Measurements from ENCODE around the gene VEPH1.

Gene VEPH1

GRCh38 chr3:157459706-157460105 is 43.5 kb downstream of the VEPH1 start:
- Histone ChIP-seq H4K20me1 (ENCODE audit: insufficient read depth, low read length) (no peaks in the 10 kb centered on the region), H3K4me1 (ENCODE audit: insufficient read depth, low read length) (no peaks in the 10 kb centered on the region), H3K27me3 (ENCODE audit: insufficient read depth, low read length, poor library complexity) (no peaks in the 10 kb centered on the region), H3K4me3 (ENCODE audit: low read depth in 1 of 2, low read length in 2 of 2) (no peak overlapping the region), H2AFZ (ENCODE audit: low read depth, low read length) (no peak overlapping the region), H3K9me3 (ENCODE audit: insufficient read depth, low read length, severe bottlenecking) (no peaks in the 10 kb centered on the region), H3K9ac (ENCODE audit: low read depth, low read length) (no peak overlapping the region), H3K27ac (ENCODE audit: low read length) (no peak overlapping the region), H3K79me2 (ENCODE audit: insufficient read depth, low read length) (no peaks in the 10 kb centered on the region), H3K4me2 (ENCODE audit: insufficient read depth, low read length) (no peak overlapping the region), H3K36me3 (ENCODE audit: insufficient read depth, low read length) (no peaks in the 10 kb centered on the region)
- no peak for DNase-seq
- no peak for TF ChIP-seq CTCF (IDR thresholded peaks at IDR 0.05; ENCODE audit: borderline replicate concordance, extremely low read depth, low read length, poor library complexity, severe bottlenecking)
- TF ChIP-seq EZH2 (IDR thresholded peaks at IDR 0.05; ENCODE audit: borderline replicate concordance, low read depth, low read length, severe bottlenecking): no peak
- no peak for ATAC-seq (ENCODE audit: insufficient read depth, low read depth)

GRCh38 chr3:157453824-157454223 is 49.4 kb downstream of the VEPH1 start:
- ATAC-seq (ENCODE audit: insufficient read depth, low read depth) (no peak), DNase-seq (no peak)
- Histone ChIP-seq H4K20me1 (ENCODE audit: insufficient read depth, low read length) (no peaks in the 10 kb centered on the region), H3K9ac (ENCODE audit: low read depth, low read length) (no peak overlapping the region), H3K79me2 (ENCODE audit: insufficient read depth, low read length) (no peaks in the 10 kb centered on the region), H3K36me3 (ENCODE audit: insufficient read depth, low read length) (no peaks in the 10 kb centered on the region), H3K4me3 (ENCODE audit: low read depth in 1 of 2, low read length in 2 of 2) (no peak overlapping the region), H3K4me1 (ENCODE audit: insufficient read depth, low read length) (no peaks in the 10 kb centered on the region), H3K27ac (ENCODE audit: low read length) (no peak overlapping the region), H3K27me3 (ENCODE audit: insufficient read depth, low read length, poor library complexity) (peaks cover 11% of the 10 kb centered on the region), H3K4me2 (ENCODE audit: insufficient read depth, low read length) (no peak overlapping the region), H3K9me3 (ENCODE audit: insufficient read depth, low read length, severe bottlenecking) (no peaks in the 10 kb centered on the region), H2AFZ (ENCODE audit: low read depth, low read length) (no peak overlapping the region)
- TF ChIP-seq EZH2 (IDR thresholded peaks at IDR 0.05; ENCODE audit: borderline replicate concordance, low read depth, low read length, severe bottlenecking) (no peak), CTCF (IDR thresholded peaks at IDR 0.05; ENCODE audit: borderline replicate concordance, extremely low read depth, low read length, poor library complexity, severe bottlenecking) (no peak)

- no peak overlapping the region for H3K4me2 ChIP-seq (ENCODE audit: insufficient read depth, low read length)
- ATAC-seq (ENCODE audit: insufficient read depth, low read depth) (no peak), DNase-seq (no peak)
Measured at GRCh38 chr3:157452097-157452496, 51.1 kb downstream of the VEPH1 start.

More at GRCh38 chr3:157452097-157452496, 51.1 kb downstream of the VEPH1 start:
- Histone ChIP-seq H3K36me3 (ENCODE audit: insufficient read depth, low read length) (no peaks in the 10 kb centered on the region), H3K27me3 (ENCODE audit: insufficient read depth, low read length, poor library complexity) (peaks cover 11% of the 10 kb centered on the region), H3K9me3 (ENCODE audit: insufficient read depth, low read length, severe bottlenecking) (no peaks in the 10 kb centered on the region), H3K4me1 (ENCODE audit: insufficient read depth, low read length) (no peaks in the 10 kb centered on the region), H4K20me1 (ENCODE audit: insufficient read depth, low read length) (no peaks in the 10 kb centered on the region), H3K79me2 (ENCODE audit: insufficient read depth, low read length) (no peaks in the 10 kb centered on the region), H3K27ac (ENCODE audit: low read length) (no peak overlapping the region), H3K9ac (ENCODE audit: low read depth, low read length) (no peak overlapping the region), H3K4me3 (ENCODE audit: low read depth in 1 of 2, low read length in 2 of 2) (no peak overlapping the region), H2AFZ (ENCODE audit: low read depth, low read length) (no peak overlapping the region)
- TF ChIP-seq CTCF (IDR thresholded peaks at IDR 0.05; ENCODE audit: borderline replicate concordance, extremely low read depth, low read length, poor library complexity, severe bottlenecking) (no peak), EZH2 (IDR thresholded peaks at IDR 0.05; ENCODE audit: borderline replicate concordance, low read depth, low read length, severe bottlenecking) (no peak)

All from DND-41 (cell line).